NCI-H146 treated with DMSO at 0.1 percent for 48 hours (cell line): Measurements from ENCODE around the gene SEMA4D.

Experiments used
- DNase-seq: peaks from one replicate; lab custom pipeline; 2025; ENCODE audit not compliant: unreplicated experiment; lab: John Stamatoyannopoulos, UW

The SEMA4D gene

DNA sequence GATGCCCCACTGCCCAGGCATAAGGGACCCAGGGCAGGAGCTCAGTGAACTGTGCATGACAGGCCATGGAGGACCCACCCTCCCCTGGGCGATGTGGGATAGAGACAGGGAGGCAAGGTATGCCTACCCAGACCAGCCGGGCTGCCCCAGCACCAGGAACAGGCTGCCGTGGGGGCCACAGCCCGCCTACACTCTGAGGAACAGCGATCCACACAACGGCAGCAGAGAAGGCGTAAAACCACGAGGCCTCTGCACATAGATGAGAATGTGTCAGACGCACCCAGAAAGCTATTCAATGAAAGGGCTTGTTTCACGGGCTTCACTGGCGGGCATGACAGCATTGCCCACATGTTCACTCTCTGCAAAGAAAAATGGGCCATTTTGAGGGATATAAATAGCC lies 49.5 kb downstream of the SEMA4D start:
- no peak for DNase-seq

DNA sequence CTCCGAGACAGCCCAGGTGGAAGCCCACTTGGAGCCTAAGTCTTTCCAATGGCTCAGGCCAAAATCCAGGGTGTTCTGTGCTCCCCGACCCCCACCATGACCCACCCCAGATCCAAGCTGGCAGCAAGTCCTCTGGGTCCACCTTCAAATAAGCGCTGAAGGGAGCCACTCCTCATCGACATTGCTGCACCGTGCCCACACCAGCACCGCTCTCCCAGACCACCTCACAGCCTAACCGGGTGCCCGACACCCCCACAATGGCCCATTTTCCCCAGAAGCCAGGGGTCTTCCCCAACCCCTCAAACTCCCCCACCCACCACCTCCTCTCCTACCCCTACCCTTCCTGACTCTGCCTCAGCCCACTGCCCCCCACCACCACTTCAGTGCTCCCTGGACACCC lies 50.5 kb downstream of the SEMA4D start:
- no peak for DNase-seq

DNA sequence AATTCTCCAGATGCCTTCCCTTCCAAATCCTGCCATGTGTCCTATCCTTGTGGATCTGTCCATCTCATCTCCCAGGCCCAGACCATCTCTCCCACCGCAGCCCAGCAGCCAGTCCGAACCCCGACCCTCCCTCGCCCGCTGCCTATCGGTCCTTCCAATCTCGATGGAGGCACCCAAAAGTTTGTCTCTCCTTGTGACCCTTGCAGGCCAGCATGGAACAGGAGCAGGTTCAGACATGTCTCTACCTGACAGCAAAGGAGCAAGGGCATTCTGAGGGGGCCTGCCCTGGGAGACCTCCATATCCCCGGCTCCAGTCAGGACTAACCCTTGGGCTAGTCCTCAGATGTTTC lies 51.0 kb downstream of the SEMA4D start:
- no peak for DNase-seq

DNA sequence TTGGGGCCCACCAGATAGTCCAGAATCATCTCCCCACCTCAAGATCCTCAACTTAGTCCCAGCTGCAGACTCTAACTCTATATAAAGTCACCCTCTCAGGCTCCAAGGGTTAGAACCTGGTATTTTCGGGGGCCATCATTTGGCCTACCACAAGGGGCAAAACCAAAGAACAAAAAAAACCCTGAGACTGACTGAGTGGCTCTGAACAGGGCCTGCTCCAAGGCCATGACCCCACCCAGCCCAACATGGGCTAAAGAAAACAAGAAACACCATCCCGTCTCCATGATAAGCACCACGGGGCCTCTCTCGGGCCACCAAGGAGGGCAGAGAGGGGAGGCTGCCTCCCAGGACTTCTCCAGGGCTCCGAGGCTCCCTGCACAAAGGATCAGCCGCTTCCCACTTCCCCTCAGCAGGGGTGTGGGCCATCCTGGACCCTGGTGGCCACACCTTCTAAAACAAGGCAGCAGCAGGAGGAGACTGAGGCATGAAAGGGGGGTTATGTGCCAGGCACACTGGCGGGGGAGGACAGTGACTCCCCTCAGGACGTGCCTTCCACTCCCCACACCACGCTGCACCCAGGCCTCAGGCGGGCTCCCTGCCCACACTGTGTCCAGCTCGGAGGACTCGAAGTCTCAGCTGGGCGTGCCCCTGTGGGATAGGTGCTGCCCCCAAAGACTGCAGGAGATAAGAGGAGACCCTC lies 51.5 kb downstream of the SEMA4D start:
- no peak for DNase-seq

DNA sequence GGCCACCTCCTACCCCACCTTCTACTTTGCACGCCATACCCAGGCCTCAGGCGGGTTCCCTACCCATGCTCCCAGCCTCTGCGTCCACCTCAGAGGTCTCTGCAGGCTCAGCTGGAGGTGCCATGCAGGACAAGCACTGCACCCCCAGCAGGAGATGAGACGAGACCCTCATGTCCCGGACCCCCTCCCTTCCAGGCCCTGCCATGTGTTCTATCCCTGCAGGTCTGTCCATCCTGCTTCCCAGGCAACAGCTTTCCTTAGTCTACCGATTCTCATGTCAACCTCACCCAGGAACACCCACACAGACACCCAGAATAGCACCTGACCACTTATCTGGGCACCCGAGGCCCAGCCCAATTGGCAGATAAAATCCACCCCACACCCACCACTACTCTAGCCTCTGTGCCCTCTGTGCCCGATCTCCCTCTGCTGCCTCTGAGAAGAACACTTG lies 52.1 kb downstream of the SEMA4D start:
- no peak for DNase-seq

DNA sequence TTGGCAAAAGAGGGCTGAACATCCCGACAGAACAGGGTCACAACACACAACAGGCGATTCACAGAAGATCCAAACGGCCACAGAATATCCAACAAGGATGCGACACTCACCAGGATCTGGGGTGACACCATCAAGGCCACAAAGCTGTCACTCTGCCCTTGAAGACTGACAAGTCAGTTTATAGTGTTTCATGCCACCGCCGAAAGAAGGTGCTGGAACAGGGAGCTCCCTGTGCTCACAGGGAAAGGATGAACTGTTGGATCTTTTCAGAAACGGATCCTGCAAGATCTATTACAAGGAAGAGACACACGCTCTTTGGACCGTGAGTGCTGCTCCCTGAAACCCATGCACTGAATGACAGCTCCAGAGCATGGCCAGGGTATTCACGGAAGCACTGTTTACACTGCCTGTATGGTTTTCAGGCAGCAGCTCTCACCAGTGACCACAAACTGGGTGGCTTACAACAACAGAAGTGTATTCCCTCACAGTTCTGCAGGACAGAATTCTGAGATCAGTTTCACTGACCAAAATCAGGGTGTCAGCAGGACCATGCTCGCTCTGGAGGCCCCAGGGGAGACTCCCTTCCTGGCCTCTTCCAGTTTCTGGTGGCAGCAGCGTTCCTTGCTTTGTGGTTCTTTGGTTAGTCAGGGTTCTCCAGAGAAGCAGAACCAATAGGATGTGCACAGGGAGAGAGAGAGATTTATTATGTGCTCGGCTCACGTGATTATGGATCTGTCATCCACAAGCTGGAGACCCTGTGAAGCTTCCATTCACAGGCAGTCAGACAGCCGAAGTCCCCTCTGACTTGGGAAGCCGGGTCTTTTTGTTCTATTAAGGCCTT lies 52.8 kb downstream of the SEMA4D start:
- no peak for DNase-seq

DNA sequence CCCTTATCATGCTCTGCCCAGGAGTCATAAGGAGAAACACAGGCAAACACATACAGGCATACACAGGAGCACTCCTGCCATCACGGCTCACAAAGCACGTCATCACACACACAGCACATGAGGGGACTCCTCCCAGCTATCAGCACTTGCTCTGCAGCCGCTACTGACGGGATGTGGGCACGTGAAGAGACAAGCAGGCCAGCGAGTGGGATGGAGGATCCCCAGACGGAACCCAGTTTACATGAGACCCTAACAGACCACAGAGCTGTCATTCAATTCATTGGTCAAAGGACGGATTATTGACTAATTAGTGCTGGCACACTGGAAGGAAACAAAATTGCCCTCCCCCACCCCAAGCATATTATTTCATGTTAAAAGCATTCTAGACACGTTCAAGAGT lies 53.6 kb downstream of the SEMA4D start:
- no peak for DNase-seq

DNA sequence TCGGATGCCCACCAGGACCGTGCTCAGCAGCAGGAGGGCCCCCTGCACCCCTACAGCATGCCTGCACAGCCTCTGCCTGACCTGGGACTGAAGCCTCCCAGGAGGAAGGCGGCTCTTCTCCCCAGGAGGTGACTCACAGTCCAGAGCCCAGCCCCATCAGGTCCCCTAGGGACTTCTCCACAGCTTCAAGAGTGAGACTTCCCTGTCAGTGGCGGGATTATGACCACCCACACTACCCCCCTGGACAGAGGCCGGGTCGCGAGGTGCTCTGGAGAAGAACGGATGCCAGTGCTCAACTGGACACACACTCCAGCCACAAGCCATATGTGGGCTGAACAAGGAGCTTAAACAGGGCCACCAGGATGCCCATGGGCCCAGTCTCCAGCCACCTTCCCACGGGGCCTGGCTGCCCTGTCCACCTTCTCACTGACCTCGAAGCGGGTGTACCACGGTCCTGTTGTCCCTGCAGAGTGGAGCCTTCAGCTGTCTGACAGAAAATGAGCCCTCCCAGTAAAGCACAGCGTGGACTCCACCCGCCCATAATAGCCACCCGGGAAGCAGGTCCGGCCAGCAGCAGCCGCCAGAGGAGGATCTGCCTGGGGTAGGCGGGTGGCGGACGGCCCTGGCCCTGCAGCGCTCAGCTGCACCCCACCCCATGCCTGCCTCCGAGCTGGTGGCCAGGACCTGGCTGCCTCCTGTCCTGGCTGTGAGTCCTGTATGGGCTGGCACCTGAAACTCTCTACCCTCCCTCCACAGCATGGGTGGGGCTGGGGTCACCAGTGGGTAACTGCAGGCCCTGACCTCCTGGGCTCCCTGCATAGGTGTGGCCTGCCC lies 54.7 kb downstream of the SEMA4D start:
- DNase-seq, result no peak

DNA sequence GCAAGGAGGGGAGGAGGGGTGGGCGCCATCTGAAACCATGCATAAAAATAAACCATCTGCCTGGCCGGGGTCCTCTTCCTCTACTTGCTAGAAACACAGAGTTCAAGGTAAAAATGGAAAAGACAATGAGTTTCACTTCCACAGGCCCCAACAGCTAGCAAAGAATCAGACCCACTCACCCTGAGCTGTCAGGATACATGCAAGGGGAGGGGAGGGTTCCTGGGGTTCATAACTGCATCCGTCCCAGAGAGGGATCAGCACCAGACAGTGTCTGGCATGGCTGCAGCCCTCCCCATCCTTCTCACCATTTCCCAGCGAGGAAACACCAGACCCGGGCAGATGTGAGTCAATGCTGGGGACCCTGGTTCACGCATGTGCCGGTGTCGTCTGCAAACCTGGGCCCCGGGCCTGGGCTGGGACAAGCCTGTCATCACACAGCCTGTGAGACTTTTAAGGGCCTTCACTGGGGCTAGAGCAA lies 55.4 kb downstream of the SEMA4D start:
- DNase-seq, result no peak

DNA sequence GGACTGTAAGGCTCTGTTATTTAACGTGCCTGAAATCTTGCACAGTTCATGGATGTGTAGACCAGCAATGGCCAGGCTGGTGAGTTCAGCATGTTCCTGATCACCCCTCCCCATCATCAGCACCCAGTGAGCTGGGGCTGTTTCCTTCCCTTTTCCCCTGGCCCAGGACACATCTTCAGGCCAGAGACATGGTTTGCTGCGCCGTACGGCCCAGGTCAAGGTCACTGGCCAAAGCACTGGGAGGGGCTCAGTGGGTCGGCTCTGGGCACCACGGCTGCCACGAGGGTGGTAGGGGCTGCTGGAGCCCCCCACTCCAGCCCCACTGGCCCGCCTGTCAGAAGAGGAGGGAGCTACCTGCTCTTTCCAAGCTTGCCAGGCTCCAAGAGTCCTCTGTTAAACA lies 55.9 kb downstream of the SEMA4D start:
- DNase-seq, result no peak

DNA sequence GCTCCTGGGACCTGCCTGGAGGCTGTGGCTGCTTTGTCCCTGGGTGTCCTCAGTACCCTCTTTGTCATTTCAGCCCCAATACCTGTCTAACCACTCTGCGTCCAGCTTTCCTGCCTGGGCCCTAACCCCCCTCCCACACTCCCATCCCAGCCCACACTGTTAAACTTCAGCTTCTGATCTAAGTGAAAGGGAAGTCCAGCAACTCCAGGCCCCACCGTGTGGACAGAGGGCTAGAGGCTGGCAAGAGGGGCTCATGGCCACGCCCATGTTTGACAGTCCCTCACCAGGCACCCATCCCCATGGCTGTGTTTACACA lies 56.3 kb downstream of the SEMA4D start:
- no peak for DNase-seq

DNA sequence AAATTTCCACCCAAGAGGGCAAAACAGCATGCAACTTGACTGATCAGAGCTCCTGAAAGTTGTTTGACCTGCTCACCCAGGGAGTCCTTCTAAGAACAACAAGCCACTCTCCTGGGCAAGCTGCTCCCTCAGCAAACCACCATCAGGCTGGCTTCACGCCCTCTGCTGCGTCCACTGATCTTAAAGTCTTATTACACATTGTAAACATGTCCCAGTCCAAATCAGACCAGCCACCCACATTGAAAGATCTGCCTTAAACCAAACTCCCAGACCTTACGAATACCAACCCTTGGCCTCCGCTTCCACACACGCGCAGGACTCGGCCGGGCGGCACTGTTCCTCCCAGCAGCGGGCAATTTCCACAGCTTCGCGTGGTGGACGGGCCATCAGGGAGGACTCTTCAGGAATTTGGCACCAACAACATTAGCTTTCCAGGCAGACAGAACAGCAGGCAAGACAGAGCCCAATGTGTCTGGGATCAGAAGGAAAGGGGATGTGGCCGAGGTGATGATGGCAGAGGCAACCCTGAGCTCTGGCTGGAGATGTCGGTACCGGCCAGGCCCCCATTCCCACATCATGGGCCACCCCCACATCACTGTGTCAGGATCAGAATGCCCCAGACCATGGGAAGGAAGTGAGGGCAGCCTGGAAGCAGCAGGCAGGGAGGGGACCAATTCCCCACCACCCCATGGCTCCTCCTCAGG lies 56.8 kb downstream of the SEMA4D start:
- no peak for DNase-seq

DNA sequence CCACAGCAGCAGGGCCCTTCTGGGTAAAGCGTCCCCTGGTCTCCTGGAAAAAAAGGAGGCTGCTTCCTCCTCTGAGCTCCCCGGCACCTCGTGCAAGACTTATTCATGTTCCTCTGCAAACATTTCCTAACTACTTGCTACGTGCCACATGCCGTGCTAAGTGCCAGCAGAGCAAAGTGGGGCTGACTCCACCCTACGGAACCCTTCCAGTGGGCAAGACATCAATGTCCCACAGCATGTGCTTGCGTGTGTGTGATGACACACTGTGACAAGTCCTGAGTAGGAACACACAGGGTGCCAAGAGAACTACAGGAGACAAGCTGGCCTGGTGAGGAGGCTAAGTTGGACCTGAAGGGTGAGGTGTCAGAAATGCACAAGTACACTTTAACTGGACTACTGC lies 57.4 kb downstream of the SEMA4D start:
- DNase-seq, result no peak

DNA sequence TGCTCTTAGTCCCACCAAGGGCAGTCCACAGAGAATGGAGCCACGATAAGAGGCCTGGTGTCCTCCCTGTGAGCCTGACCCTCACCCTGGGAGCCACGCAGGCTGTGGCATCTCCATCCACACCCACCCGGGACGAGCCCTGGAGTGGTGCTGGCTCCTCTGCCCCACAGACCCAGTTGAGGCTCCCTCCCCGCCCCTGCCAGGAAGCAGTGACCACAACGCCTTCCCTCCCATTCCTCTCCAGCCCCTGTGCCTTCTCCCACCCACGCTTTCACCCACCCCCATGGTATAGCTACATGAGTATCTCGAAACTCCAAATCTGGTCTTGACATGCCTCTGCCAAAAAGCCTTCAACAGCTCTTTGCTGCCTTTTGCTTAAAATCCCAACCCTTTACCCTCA lies 57.9 kb downstream of the SEMA4D start:
- no peak for DNase-seq

DNA sequence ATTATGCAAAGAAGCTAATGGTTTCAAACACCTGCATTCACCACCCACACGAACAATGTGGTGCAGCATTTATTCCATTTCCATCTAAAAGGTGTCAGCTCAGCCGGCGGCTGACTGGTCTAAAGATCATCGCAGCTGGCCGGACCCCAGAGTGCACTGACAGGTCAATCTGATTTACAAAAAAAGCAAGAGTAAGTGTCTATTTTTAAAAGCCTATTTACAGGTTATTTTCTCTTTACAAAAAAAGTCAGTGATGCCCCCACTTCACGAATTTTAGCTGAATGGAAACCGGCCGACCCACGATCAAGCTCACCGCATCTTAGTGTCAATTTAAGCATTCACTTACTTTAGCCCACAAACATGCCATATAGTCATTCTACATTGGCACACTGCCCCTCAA lies 58.3 kb downstream of the SEMA4D start:
- DNase-seq, result no peak

DNA sequence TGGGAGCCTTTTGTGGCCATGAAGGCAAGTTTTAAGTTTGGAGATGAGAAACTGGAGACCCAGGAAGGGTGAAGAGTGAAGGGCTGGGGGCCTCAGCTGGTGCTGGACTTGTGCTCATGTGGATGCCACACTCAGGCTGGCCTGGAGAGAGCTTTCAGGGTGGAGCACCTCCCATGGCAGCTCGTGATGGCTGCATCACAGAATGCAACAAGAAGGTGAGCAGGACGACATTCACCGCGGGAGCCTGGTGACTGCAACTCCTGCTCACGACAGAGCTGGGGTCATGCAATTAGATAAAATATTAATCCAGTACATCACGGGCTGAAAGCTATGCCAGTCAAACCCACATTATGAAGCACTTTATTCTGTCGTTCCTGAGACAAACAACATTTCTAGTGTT lies 59.7 kb downstream of the SEMA4D start:
- no peak for DNase-seq

DNA sequence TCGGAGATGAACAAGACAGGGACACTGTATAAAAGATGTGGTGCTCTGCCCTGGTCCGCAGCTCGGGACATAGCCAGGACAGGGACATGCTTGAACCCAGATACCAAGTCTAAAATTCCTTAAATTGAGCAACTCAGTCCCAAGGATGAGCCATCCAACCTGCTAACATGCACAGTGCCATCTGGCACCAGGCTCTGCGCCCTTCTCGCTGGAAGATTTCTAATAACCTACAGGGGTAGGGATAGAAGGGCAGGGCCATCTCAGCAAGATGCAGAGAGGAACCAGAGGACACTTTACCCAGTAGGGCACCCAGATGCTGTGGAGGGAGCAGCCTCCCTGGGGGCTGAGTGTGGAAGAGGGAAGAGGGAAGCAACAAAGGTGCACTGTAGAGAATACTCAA lies 60.1 kb downstream of the SEMA4D start:
- no peak for DNase-seq

DNA sequence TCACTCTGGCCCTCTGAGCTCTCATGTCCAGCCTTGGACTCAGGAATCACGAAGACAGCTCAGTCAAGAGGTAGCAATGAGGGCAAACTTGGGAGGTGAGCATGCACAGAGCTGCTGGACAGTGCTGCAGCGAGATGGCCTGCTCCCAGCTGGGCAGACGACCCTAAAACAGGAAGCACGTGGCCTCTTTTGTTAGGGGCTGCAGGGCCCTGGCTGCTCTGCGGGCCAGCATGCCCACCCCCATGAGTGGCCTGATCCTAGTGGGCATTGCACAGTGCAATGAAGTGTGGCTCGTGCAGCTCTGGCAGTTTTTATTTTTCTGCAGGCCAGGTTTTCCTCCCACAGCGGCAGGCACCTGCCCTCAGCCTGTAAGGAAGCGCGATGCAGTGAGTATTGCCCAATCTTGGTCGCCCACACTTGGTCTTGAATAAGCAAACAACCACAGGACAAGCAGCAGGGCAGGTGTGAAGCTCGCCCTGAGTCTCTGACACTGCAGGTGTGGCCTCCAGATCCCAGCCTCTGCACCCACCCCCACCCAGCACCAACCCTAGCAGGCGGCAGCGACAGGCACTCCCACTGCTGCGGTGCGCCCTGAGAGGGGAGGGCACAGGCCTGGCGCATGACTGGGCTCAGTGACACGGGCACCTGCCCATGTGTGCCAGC lies 60.8 kb downstream of the SEMA4D start:
- peak; percentile 62 for DNase-seq

DNA sequence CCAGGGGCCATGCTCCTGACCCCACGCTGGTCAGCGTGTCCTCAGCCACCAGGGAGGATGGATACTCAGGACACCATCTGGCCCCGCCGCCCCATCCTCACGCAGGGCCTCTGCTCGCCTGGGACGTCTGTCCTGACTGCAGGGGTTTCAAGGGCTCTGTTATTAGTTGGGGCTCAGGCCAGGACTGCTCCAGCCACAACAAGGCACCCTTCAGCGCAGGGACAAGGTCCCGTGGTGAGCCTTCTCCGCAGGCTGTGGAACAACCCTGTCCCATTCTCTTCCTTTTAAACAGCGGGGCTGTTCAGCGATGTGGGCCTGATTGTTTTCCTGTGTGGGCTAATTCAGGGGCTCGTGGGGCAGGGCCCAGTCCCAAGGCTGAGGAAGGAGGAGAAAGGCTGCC lies 61.6 kb downstream of the SEMA4D start:
- no peak for DNase-seq

DNA sequence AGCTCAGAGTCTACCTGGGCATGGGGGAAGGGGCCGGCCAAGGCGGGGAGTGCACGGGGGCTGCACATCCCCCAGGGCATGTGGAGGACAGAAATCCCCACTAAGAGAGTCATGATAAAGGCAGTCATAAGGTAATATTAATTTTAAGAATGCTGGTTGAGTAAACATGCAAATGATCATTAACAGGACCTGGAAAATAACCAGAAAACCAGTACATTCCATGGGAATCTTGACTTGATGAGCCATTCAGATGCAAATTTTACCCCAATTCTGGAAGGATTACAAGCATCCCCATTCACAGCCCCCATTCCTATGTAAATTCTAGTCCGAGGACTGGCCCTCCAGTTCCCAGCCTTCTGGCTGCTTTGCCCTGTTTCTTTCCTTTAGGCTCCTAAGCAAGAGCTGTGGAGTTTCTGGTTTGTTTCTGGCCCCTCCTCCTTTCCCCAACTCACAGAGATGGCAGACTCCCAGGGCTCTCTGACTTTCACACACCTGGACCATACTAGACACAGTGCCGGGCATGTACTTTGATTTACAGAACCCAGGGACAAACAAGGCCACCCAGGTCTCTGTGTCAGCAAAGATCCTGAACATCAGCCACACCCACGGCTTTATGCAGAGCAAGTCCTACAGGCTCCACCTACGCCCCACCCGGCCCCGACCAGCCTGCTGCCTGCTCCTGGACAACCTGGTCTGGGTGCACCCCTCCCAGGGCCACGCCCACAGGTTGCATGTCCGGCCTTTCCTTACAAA lies 62.7 kb downstream of the SEMA4D start:
- no peak for DNase-seq
